Peyer's patch (tissue), 4 donors: ENCODE results near the gene NCK2.

Experiments used
- POLR2A ChIP-seq, 2 donors: fragments of 450-650 bp; IDR thresholded peaks; one replicate each; pipeline ENCODE4 v1.5.1; 2017; ENCODE audit warnings: antibody characterized with exemption in 2 of 2, mild to moderate bottlenecking in 2 of 2, moderate library complexity in 2 of 2
- TF ChIP-seq, protein P1 (sequence below), 6 experiments: fragments of 450-650 bp in 4 of 6; fragments of 200-600 bp in 2 of 6; sonication (generic) in 1 of 6; IDR thresholded peaks; one replicate each; pipeline ENCODE4 v1.5.1; 2017 to 2019; ENCODE audit warnings: antibody characterized with exemption in 6 of 6, mild to moderate bottlenecking in 3 of 6, moderate library complexity in 1 of 6

DNA sequence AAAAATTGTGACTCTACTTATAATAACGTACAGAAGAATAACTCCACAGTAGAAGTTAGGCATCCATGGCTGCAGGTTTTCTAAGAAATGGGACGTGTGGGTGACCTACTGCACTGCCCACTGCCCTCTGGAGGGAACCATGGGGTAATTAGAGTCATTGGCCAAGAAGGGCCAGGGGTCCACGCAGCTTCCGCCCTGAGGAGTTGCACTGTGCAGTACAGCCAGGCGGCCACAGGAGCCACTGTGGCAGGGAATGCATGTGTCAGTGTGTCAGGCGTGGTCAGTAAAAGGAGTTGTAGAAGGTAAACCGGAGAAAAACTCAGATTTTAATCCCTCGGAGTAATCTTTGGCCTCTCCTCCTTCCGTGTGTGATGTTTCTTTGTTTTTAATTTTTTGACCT lies 24.8 kb downstream of the NCK2 start:
- TF ChIP-seq POLR2A (IDR thresholded peaks at IDR 0.05) = no peak
- TF ChIP-seq, protein P1, sequence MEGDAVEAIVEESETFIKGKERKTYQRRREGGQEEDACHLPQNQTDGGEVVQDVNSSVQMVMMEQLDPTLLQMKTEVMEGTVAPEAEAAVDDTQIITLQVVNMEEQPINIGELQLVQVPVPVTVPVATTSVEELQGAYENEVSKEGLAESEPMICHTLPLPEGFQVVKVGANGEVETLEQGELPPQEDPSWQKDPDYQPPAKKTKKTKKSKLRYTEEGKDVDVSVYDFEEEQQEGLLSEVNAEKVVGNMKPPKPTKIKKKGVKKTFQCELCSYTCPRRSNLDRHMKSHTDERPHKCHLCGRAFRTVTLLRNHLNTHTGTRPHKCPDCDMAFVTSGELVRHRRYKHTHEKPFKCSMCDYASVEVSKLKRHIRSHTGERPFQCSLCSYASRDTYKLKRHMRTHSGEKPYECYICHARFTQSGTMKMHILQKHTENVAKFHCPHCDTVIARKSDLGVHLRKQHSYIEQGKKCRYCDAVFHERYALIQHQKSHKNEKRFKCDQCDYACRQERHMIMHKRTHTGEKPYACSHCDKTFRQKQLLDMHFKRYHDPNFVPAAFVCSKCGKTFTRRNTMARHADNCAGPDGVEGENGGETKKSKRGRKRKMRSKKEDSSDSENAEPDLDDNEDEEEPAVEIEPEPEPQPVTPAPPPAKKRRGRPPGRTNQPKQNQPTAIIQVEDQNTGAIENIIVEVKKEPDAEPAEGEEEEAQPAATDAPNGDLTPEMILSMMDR (IDR thresholded peaks at IDR 0.05) = no peak
